HEK293T (cell line): ENCODE results near the gene MYO5B.
"Not testable (repeated sequence)": the region's sequence is repeated elsewhere in the genome, so short reads cannot be mapped to it uniquely, and the experiment has no call there.

Experiments used
- CTCF ChIA-PET: fragments of 350-600 bp; formaldehyde crosslinking; extraction: SDS; loops from one replicate; lab custom pipeline; 2021; ENCODE audit warnings: antibody characterized with exemption, inconsistent platforms; lab: Yijun Ruan, JAX
- POLR2A ChIA-PET: fragments of 350-600 bp; formaldehyde crosslinking; extraction: SDS; loops from one replicate; lab custom pipeline; 2020; ENCODE audit warnings: antibody characterized with exemption, inconsistent platforms; lab: Yijun Ruan, JAX
- DNase-seq: peaks from one replicate; pipeline ENCODE4 v3.0.0; 2012; ENCODE audit warnings: mixed read lengths; ENCODE audit errors: extremely low spot score
- ARNT ChIP-seq: fragments of 450-650 bp; IDR thresholded peaks from 2 replicates; pipeline ENCODE4 v1.6.1; 2017; ENCODE audit warnings: mild to moderate bottlenecking
- BHLHE40 ChIP-seq: fragments of 450-650 bp; IDR thresholded peaks from 2 replicates; pipeline ENCODE4 v1.6.1; 2016; ENCODE audit warnings: mild to moderate bottlenecking, moderate library complexity, borderline replicate concordance
- CTBP1 ChIP-seq: fragments of 450-650 bp; IDR thresholded peaks from 2 replicates; pipeline ENCODE4 v1.6.1; 2016; ENCODE audit warnings: borderline replicate concordance
- ELF4 ChIP-seq: fragments of 450-650 bp; IDR thresholded peaks from 2 replicates; pipeline ENCODE4 v1.6.1; 2017; ENCODE audit warnings: antibody characterized with exemption
- FOXA1 ChIP-seq: fragments of 450-650 bp; IDR thresholded peaks from 2 replicates; pipeline ENCODE4 v1.6.1; 2016; ENCODE audit warnings: mild to moderate bottlenecking
- FOXK2 ChIP-seq: fragments of 450-650 bp; IDR thresholded peaks from 2 replicates; pipeline ENCODE4 v1.6.1; 2016; ENCODE audit warnings: mild to moderate bottlenecking
- FOXM1 ChIP-seq: fragments of 450-650 bp; IDR thresholded peaks from 2 replicates; pipeline ENCODE4 v1.6.1; 2017; ENCODE audit warnings: mild to moderate bottlenecking, borderline replicate concordance
- HDGF ChIP-seq: fragments of 450-650 bp; IDR thresholded peaks from 2 replicates; pipeline ENCODE4 v1.6.1; 2017; ENCODE audit warnings: antibody characterized with exemption, borderline replicate concordance
- L3MBTL2 ChIP-seq: fragments of 450-650 bp; conservative IDR thresholded peaks from 2 replicates; pipeline ENCODE4 v1.6.1; 2016; ENCODE audit warnings: mild to moderate bottlenecking
- LEF1 ChIP-seq: fragments of 450-650 bp; IDR thresholded peaks from 2 replicates; pipeline ENCODE4 v1.6.1; 2017; ENCODE audit warnings: mild to moderate bottlenecking, borderline replicate concordance
- NFRKB ChIP-seq: fragments of 450-650 bp; IDR thresholded peaks from 2 replicates; pipeline ENCODE4 v1.6.1; 2016; ENCODE audit warnings: mild to moderate bottlenecking, moderate library complexity
- PKNOX1 ChIP-seq: fragments of 450-650 bp; IDR thresholded peaks from 2 replicates; pipeline ENCODE4 v1.6.1; 2016
- SP1 ChIP-seq: fragments of 450-650 bp; IDR thresholded peaks from 2 replicates; pipeline ENCODE4 v1.6.1; 2017
- SUZ12 ChIP-seq: fragments of 450-650 bp; IDR thresholded peaks from 2 replicates; pipeline ENCODE4 v1.6.1; 2016; ENCODE audit warnings: mild to moderate bottlenecking
- TARDBP ChIP-seq: fragments of 450-650 bp; IDR thresholded peaks from 2 replicates; pipeline ENCODE4 v1.6.1; 2016
- ZNF384 ChIP-seq: fragments of 450-650 bp; IDR thresholded peaks from 2 replicates; pipeline ENCODE4 v1.6.1; 2016

Gene MYO5B

GRCh38 chr18:50194631-50195532 lies at the start of gene MYO5B:
Gene MYO5B (minus strand): TSS chr18:50195147. CDS start chr18:50194793, 354 bp downstream.
- peak; percentile 67 for DNase-seq
- CTCF ChIA-PET, result interaction anchor here (0.6 to 1.8 kb wide), 5 partner anchors 9 to 141 kb away, joined by 3 to 15 read pairs (median 4); no protein-coding TSS in a partner anchor
- TF ChIP-seq ZNF384 (no peak), FOXM1 (no peak), HDGF (no peak), BHLHE40 (no peak), NFRKB (no peak), L3MBTL2 (no peak), SP1 (no peak), ARNT (no peak), FOXK2 (no peak), FOXA1 (no peak), LEF1 (no peak), TARDBP (no peak), ELF4 (no peak), SUZ12 (no peak), CTBP1 (no peak), PKNOX1 (no peak)
- POLR2A ChIA-PET, result interaction anchor here (0.6 kb wide), 1 partner anchor 9 kb away, joined by 5 read pairs; no protein-coding TSS in a partner anchor

- POLR2A ChIA-PET, DNase-seq, CTCF ChIA-PET: not testable (repeated sequence)
Observed at GRCh38 chr18:50241768-50242167, 46.8 kb upstream of the MYO5B start.

- DNase-seq, result no peak
- POLR2A ChIA-PET, result no interaction called here
- CTCF ChIA-PET, result no interaction called here
- TF ChIP-seq ZNF384, result no peak
- TF ChIP-seq SP1, result no peak
- TF ChIP-seq FOXM1, result no peak
- no peak for TF ChIP-seq FOXA1
- TF ChIP-seq BHLHE40, result no peak
- no peak for TF ChIP-seq ELF4
- TF ChIP-seq L3MBTL2, result no peak
- TF ChIP-seq SUZ12, result no peak
- TF ChIP-seq NFRKB, result no peak
- TF ChIP-seq HDGF, result no peak
- TF ChIP-seq TARDBP, result no peak
- no peak for TF ChIP-seq PKNOX1
- TF ChIP-seq FOXK2, result no peak
Observed at GRCh38 chr18:50240080-50240563, 45.2 kb upstream of the MYO5B start.

GRCh38 chr18:50232419-50232818 lies 37.5 kb upstream of the MYO5B start:
- CTCF ChIA-PET, result no interaction called here
- DNase-seq, result no peak
- TF ChIP-seq LEF1, result no peak
- no peak for TF ChIP-seq CTBP1
- no peak for TF ChIP-seq SP1
- no peak for TF ChIP-seq HDGF
- TF ChIP-seq SUZ12, result no peak
- no peak for TF ChIP-seq PKNOX1
- TF ChIP-seq TARDBP, result no peak
- TF ChIP-seq FOXM1, result no peak
- no peak for TF ChIP-seq FOXA1
- TF ChIP-seq NFRKB, result no peak
- TF ChIP-seq ARNT, result no peak
- TF ChIP-seq ZNF384, result no peak
- no peak for TF ChIP-seq ELF4
- no peak for TF ChIP-seq FOXK2
- no peak for TF ChIP-seq BHLHE40
- no peak for TF ChIP-seq L3MBTL2
- POLR2A ChIA-PET, result no interaction called here

- TF ChIP-seq BHLHE40 (no peak), CTBP1 (no peak)
- no peak for DNase-seq
- ChIA-PET POLR2A (no interaction called here), CTCF (no interaction called here)
Observed at GRCh38 chr18:50231621-50232020, 36.7 kb upstream of the MYO5B start.

- ChIA-PET CTCF (interaction anchor here (3.1 kb wide), 1 partner anchor 137 kb away, joined by 17 read pairs; no protein-coding TSS in a partner anchor), POLR2A (interaction anchor here (0.7 kb wide), 1 partner anchor 155 kb away, joined by 3 read pairs; the partner anchor contains the start of gene SKA1)
- DNase-seq, result not testable (repeated sequence)
Observed at GRCh38 chr18:50220249-50220648, 25.3 kb upstream of the MYO5B start.
